GM18867 (cell line): ENCODE measurements around the gene APP.

ENCODE experiments used
- ATAC-seq: cut with Tn5 transposase; IDR thresholded peaks from one replicate; pipeline ENCODE4 v1.9.1; 2021; ENCODE audit warnings: mild to moderate bottlenecking, moderate library complexity; ENCODE audit not compliant: unreplicated experiment

The APP gene

GRCh38 chr21:26170471-26171257, at the start of gene APP:
Gene APP, minus strand, starts transcription at chr21:26170770. Its CDS starts 150 bp downstream, at chr21:26170620.
- peak; percentile 89 for ATAC-seq

GRCh38 chr21:26212220-26212619, 41.6 kb upstream of the APP start:
- ATAC-seq, result no peak

GRCh38 chr21:26210614-26211013, 40.0 kb upstream of the APP start:
- no peak for ATAC-seq

GRCh38 chr21:26207021-26207420, 36.5 kb upstream of the APP start:
- no peak for ATAC-seq

- no peak for ATAC-seq
Observed at GRCh38 chr21:26199456-26199855, 28.9 kb upstream of the APP start.

- no peak for ATAC-seq
Observed at GRCh38 chr21:26195708-26196107, 25.1 kb upstream of the APP start.

- ATAC-seq, result no peak
Observed at GRCh38 chr21:26194811-26195251, 24.3 kb upstream of the APP start.

- no peak for ATAC-seq
Observed at GRCh38 chr21:26194326-26194725, 23.8 kb upstream of the APP start.

- ATAC-seq, result no peak
Observed at GRCh38 chr21:26191609-26192008, 21.0 kb upstream of the APP start.

- no peak for ATAC-seq
Observed at GRCh38 chr21:26188422-26188821, 17.9 kb upstream of the APP start.

GRCh38 chr21:26185446-26185845, 14.9 kb upstream of the APP start:
- ATAC-seq, result no peak

GRCh38 chr21:26185021-26185420, 14.5 kb upstream of the APP start:
- no peak for ATAC-seq

- no peak for ATAC-seq
Observed at GRCh38 chr21:26179501-26179900, 8.9 kb upstream of the APP start.

- peak; percentile 66 for ATAC-seq
Observed at GRCh38 chr21:26177746-26178426, 7.3 kb upstream of the APP start.

- ATAC-seq, result no peak
Observed at GRCh38 chr21:26177187-26177586, 6.6 kb upstream of the APP start.

- ATAC-seq, result no peak
Observed at GRCh38 chr21:26171258-26172100, 909 bp upstream of the APP start.

GRCh38 chr21:26169611-26170470, 729 bp downstream of the APP start:
- ATAC-seq, result peak; percentile 39

GRCh38 chr21:26169061-26169610, 1.4 kb downstream of the APP start:
- ATAC-seq, result peak; percentile 55

- no peak for ATAC-seq
Observed at GRCh38 chr21:26168371-26168770, 2.2 kb downstream of the APP start.

- no peak for ATAC-seq
Observed at GRCh38 chr21:26167593-26167992, 3.0 kb downstream of the APP start.
